K562 (cell line): ENCODE measurements around the gene VPS26A. TPM values are rescaled to one million over a fixed set of nuclear protein-coding genes. Genes with fewer than 3 reads are reported as not detected.

ENCODE experiments used
- BACH1 ChIP-seq: fragments of 200-800 bp; sonication (Bioruptor generic); IDR thresholded peaks from 2 replicates; pipeline ENCODE4 v1.6.1; 2016; ENCODE audit warnings: missing genetic modification characterization, missing compliant biosample characterization
- CHCHD3 ChIP-seq: fragments of 250-450 bp; sonication (Bioruptor Pico); IDR thresholded peaks from 2 replicates; pipeline ENCODE4 v2.1.2; 2022; ENCODE audit warnings: mild to moderate bottlenecking
- CREB3 ChIP-seq: fragments of 450-650 bp; conservative IDR thresholded peaks from 2 replicates; pipeline ENCODE4 v1.6.1; 2016; ENCODE audit warnings: missing genetic modification characterization, low read depth, mild to moderate bottlenecking, missing compliant biosample characterization, moderate library complexity
- E2F5 ChIP-seq: sonication (generic); formaldehyde crosslinking; IDR thresholded peaks from 2 replicates; pipeline ENCODE4 v1.8.0; 2022; ENCODE audit warnings: mild to moderate bottlenecking, missing genetic modification reagents
- EWSR1 ChIP-seq: fragments of 450-650 bp; IDR thresholded peaks from 2 replicates; pipeline ENCODE4 v1.6.1; 2018; ENCODE audit warnings: borderline replicate concordance, mild to moderate bottlenecking, low read depth, moderate library complexity; ENCODE audit not compliant: partially characterized antibody
- FOXJ3 ChIP-seq: sonication (generic); formaldehyde crosslinking; IDR thresholded peaks from 2 replicates; pipeline ENCODE4 v1.4.0; 2020; ENCODE audit warnings: mild to moderate bottlenecking, missing genetic modification reagents
- FUS ChIP-seq: fragments of 200-400 bp; formaldehyde crosslinking; optimal IDR thresholded peaks from 2 replicates; pipeline ENCODE3; 2017; ENCODE audit warnings: low read depth, low read length
- HDAC2 ChIP-seq: fragments of 450-650 bp; IDR thresholded peaks from 2 replicates; pipeline ENCODE4 v1.6.1; 2016; ENCODE audit warnings: mild to moderate bottlenecking
- MAFK ChIP-seq: IDR thresholded peaks from 2 replicates; pipeline ENCODE4 v1.6.1; 2011; ENCODE audit warnings: low read length, improper control_type of control experiment
- MGA ChIP-seq: fragments of 450-650 bp; IDR thresholded peaks from 2 replicates; pipeline ENCODE4 v1.6.1; 2016; ENCODE audit warnings: mild to moderate bottlenecking, moderate library complexity
- MYNN ChIP-seq, 2 experiments: sonication (generic); formaldehyde crosslinking in 1 of 2; IDR thresholded peaks; 2 replicates each; pipeline versions ENCODE4 v1.5.0 to v1.6.1; 2016 to 2020; ENCODE audit warnings: antibody characterized with exemption in 1 of 2, missing genetic modification reagents in 1 of 2
- PHF8 ChIP-seq: fragments of 200-600 bp; sonication (generic); IDR thresholded peaks from 2 replicates; pipeline ENCODE4 v1.6.1; 2012; ENCODE audit warnings: mixed run types, mild to moderate bottlenecking, inconsistent platforms, low read length, moderate library complexity, borderline replicate concordance
- POLR2A ChIP-seq: fragments of 450-650 bp; conservative IDR thresholded peaks from 2 replicates; pipeline ENCODE4 v1.6.1; 2016
- STAT5B ChIP-seq: fragments of 250-450 bp; sonication (Bioruptor Pico); IDR thresholded peaks from 2 replicates; pipeline ENCODE4 v1.8.0; 2021; ENCODE audit warnings: mild to moderate bottlenecking, inconsistent platforms
- ZNF143 ChIP-seq: sonication (generic); formaldehyde crosslinking; IDR thresholded peaks from 2 replicates; pipeline ENCODE4 v1.9.0; 2022; ENCODE audit warnings: mild to moderate bottlenecking, missing genetic modification reagents
- ZNF707 ChIP-seq: fragments of 250-450 bp; sonication (Bioruptor Pico); conservative IDR thresholded peaks from 2 replicates; pipeline ENCODE4 v1.8.0; 2022; ENCODE audit warnings: inconsistent platforms, mild to moderate bottlenecking, moderate library complexity
- ZZZ3 ChIP-seq: fragments of 450-650 bp; IDR thresholded peaks from 2 replicates; pipeline ENCODE4 v1.6.1; 2016; ENCODE audit warnings: antibody characterized with exemption, mild to moderate bottlenecking, moderate library complexity
- polyA plus RNA-seq, 8 experiments: library from polyadenylated mRNA; depleted of rRNA in 4 of 8; stranded (reverse) in 5 of 8; unstranded in 3 of 8; fragments of >200 nt; fragmentation: Nextera tagmentation in 2 of 8; fragmentation: Illumina TruSeq in 1 of 8; extraction: Ambion mirVana in 2 of 8; extraction: Trizol in 1 of 8; gene quantifications; 2 replicates each; pipeline versions ENCODE4 v1.2.1 to v1.2.3, GENCODE V29; 2011 to 2014; ENCODE audit warnings: inconsistent platforms in 1 of 8, missing spikeins in 1 of 8
- total RNA-seq, 7 experiments: library from RNA; depleted of rRNA in 6 of 7; stranded (reverse); fragments of >200 nt in 6 of 7; fragmentation: Illumina TruSeq in 2 of 7; extraction: Trizol in 2 of 7; gene quantifications; 2 replicates each; pipeline versions ENCODE4 v1.2.1 to v1.2.3, GENCODE V29; 2011 to 2021; ENCODE audit warnings: low replicate concordance in 1 of 7

VPS26A gene
- total and polyA plus RNA-seq, 9 of the 15 experiments (the other 6 are each of a cell fraction or from before 2014, with no cell fraction given) = 47.1 to 137 (median 69.3) TPM

- TF ChIP-seq MGA (peak; percentile 94), CREB3 (tag) (peak; percentile 45; the same call in 1 of the 2 replicates), BACH1 (tag) (peak; percentile 44; the same call in 1 of the 2 replicates), PHF8 (no peak), HDAC2 (no peak; the same call in 1 of the 2 replicates), MAFK (no peak), E2F5 (no peak), FOXJ3 (CRISPR knock-in tag) (no peak), CHCHD3 (CRISPR knock-in tag) (no peak), MYNN (IDR thresholded peaks at IDR 0.05) (no peak), MYNN (CRISPR knock-in tag; IDR thresholded peaks at IDR 0.05) (no peak), FUS (no peak), POLR2A (peak; percentile 62), STAT5B (CRISPR knock-in tag) (no peak), EWSR1 (no peak), ZNF707 (CRISPR knock-in tag) (no peak), ZNF143 (CRISPR knock-in tag) (no peak), ZZZ3 (no peak)
These were observed 37.9 kb upstream of the VPS26A start (continued) for GRCh38 chr10:69086001-69086509.
